GM19438 (cell line): ENCODE measurements around the gene ZNF550.
"Not testable (repeated sequence)": the region's sequence is repeated elsewhere in the genome, so short reads cannot be mapped to it uniquely, and the experiment has no call there.

Experiments
- ATAC-seq: cut with Tn5 transposase; IDR thresholded peaks from one replicate; pipeline ENCODE4 v1.9.1; 2021; ENCODE audit warnings: low read depth; ENCODE audit not compliant: unreplicated experiment

Gene ZNF550

GRCh38 chr19:57537953-57538547 is 21.6 kb downstream of the ZNF550 start:
- ATAC-seq = no peak

- ATAC-seq = peak; percentile 99
Measured at GRCh38 chr19:57527136-57527881, 32.4 kb downstream of the ZNF550 start, which contains the start of gene ZNF549. Gene ZNF549, plus strand, starts transcription at chr19:57527356. Its CDS starts 218 bp downstream, at chr19:57527574.

DNA sequence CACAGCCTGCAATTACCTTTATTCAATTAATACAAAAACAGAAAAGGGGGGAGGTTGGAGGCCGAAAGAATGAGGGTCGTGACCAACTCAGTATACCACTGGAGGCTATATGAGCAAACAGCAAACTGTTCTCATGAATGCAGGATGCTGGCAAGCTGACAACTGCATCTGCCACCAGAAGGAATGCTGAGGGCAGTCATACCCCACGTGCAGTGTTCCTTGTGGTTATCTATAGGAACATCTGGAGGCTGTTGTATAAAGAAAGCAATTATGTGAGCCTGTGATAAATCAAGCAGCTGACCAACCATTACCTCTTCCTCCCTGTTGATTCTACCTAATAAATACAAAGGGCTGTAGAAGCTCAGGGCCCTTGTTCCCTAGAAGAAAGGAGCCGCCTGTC is 41.6 kb downstream of the ZNF550 start:
- ATAC-seq = not testable (repeated sequence)

GRCh38 chr19:57515255-57515654 is 44.4 kb downstream of the ZNF550 start:
- no peak for ATAC-seq

DNA sequence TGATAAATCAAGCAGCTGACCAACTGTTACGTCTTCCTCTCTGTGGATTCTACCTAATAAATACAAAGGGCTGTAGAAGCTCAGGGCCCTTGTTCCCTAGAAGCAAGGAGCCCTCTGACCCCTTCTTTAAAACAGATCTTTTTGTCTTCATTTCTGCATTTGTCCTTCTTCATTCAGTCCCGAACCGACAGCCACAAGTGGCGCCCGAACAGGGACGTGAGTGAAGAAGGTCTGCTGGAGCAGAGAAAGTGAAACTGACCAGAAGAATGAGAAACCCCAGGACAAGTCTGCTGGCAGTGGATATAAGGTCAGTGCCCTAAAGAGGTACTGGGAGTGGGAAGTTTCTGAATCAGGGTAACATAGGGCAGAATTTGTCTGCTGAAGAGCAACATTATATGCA is 46.8 kb downstream of the ZNF550 start:
- ATAC-seq = no peak

DNA sequence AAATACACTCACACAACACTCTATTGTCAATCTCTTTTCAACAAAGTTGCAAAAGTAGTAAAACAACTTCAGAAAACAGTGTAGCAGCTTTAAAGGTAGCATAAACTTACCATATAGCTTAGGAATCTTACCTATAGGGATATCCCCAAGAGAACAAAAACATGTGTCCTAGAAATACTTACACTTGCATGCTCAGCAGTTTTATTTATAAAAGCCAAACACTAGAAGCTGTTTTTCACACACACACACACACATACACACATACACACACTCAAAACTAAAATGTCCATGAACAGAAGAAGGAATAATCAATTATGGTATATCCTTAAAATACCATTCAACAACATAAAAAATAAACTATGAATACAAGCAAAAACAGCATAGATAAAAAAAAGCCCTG is 48.2 kb downstream of the ZNF550 start:
- ATAC-seq = no peak

DNA sequence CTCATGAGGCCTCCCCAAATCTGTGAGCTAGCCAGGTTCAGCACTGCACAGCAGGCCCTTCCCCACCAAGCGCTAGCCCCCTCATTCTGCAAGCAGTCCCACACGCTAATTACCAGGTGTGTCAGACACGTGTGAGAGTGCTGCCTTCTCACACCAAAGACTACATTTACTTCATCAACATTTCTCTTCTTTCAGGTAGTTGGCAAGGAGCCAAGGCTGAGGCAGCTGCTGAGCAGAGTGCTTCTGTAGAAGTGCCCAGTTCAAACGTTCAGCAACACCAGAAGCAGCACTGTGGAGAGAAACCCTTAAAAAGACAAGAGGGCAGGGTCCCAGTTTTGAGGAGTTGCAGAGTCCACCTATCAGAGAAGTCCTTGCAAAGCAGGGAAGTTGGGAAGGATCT is 53.5 kb downstream of the ZNF550 start:
- no peak for ATAC-seq

- ATAC-seq = not testable (repeated sequence)
Measured at GRCh38 chr19:57500400-57500799, 59.3 kb downstream of the ZNF550 start.

GRCh38 chr19:57499680-57500395 is 59.8 kb downstream of the ZNF550 start, which contains the start of gene ZNF773:
Gene ZNF773, plus strand, starts transcription at chr19:57499938. Its CDS starts 143 bp downstream, at chr19:57500081.
- peak; percentile 94 for ATAC-seq

DNA sequence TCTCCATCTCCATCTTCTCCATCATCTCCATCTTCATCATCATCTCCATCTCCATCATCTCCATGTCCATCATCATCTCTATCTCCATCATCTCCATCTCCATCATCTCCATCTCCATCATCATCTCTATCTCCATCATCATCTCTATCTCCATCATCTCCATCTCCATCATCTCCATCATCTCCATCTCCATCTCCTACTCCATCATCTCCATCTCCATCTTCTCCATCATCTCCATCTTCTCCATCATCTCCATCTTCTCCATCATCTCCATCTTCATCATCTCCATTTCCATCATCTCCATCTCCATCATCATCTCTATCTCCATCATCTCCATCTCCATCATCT is 60.4 kb downstream of the ZNF550 start:
- not testable (repeated sequence) for ATAC-seq

- not testable (repeated sequence) for ATAC-seq
Measured at GRCh38 chr19:57488299-57488644, 71.4 kb downstream of the ZNF550 start.

DNA sequence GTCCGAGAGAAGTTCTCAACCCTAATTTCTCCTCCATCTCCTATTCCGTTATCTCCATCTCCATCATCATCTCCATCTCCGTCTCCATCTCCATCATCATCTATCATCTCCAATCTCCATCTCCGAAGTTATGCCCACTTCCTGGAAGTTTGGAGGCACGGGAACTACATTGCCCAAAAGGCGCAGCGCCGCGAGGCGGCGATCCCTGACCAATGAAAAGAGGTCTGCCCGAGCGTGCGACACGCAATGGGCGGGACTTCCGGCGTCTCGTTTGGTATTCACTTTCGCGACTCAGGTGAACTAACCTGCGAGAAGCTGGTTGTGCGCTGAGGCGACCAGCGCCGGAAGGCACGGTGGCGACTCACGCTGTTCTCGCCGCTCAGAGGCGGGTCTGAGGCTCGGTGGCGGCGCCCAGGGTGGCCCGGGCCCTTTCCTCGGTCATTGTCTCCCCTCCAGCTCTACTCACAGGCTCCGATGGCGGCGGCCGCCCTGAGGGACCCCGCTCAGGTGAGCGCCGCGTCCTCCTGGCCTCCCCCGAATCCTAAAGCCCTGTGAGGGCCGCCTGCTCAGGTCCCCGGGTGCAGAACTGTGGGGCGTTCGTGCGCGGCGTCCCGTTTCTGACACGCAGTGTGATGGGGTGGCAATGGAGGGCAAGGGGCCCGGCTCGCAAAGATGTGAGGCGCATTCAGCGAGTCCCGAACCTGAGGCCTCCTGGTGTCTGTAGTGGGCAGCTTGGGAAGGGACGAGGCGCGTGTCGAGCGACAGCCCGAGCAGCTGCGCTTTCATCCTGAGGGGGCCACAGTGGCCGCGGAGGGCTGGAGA is 72.0 kb downstream of the ZNF550 start, which contains the start of gene ZNF419:
TSS of gene ZNF419 (plus strand) at position 274 of the 822 bp plus-strand sequence. CDS start at position 475, 201 bp downstream.
- peak; percentile 92 for ATAC-seq
